Putamen (tissue), 1 donor: ENCODE results near the gene HCRT.
A peak's percentile ranks its signal among the peaks of the same experiment; 100 is the strongest.
"Not testable (repeated sequence)": the region's sequence is repeated elsewhere in the genome, so short reads cannot be mapped to it uniquely, and the experiment has no call there.

Source experiments
- DNase-seq: peaks from one replicate; pipeline ENCODE4 v3.0.0-alpha.2; 2016; ENCODE audit warnings: low spot score

The HCRT gene

DNA sequence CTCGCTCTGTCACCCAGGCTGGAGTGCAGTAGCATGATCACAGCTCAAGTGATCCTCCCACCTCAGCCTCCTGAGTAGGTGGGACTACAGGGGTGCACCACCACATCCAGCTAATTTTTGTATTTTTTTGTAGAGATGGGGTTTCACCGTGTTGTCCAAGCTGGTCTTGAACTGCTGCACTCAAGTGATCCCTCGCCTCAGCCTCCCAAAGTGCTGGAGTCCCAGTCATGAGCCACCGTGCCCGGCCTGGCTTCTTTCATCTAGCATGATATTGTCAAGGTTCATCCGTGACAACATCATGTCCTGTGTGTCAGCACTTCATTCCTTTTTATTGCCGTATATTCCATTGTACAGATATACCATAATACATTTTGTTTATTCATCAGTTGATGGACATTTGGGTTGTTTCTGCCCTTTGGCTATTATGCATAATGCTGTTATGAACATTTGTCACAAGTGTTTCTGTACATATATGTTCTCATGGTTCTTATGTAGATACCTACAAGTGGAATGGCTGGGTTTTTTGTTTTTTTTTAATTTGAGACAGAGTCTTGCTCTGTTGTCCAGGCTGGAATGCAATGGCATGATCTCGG, 12.4 kb upstream of the HCRT start:
- DNase-seq: no peak

DNA sequence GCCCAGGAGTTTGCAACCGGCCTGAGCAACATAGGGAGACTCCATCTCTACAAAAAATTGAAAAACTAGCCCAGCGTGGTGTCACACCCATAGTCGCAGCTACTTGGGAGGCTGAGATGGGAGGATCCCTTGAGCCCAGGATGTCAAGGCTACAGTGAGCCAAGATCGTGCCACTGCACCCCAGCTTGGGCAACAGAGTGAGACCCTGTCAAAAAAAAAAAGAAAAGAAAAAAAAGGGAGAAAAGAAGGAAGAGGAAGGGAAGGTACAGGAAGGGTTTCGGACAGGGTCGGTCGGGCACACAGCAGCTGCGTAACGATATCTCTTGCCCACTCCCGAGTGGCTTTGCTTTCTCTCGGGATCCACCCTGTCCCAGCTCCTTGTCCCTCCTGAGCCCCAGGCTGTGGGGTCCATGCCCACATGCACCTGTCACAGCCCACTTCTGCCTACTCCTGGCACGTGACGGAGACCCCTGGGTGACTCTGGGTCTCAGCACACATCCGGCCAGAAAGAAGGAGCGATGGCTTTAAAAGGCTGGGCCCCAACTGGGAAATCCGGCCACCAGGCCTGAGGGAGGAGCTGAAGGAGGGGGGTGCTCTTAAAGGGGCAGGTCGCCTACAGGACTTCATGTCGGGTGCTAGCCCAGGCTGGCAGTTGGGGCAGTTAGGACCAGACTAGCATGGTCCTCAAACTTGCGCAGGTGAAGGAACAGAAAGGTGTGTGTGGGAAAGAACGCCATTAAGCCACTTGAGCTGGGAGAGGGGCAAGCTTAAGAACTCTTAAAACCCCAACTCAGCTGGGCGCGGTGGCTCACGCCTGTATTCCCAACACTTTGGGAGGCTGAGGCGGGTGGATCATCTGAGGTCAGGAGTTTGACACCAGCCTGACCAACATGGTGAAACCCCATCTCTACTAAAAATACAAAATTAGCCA, 9.0 kb upstream of the HCRT start, which contains the start of gene GHDC:
Gene GHDC (minus strand): TSS at position 526 of the 931 bp plus-strand sequence. CDS start 913 bp downstream, outside the sequence.
- DNase-seq: peak; percentile 90

DNA sequence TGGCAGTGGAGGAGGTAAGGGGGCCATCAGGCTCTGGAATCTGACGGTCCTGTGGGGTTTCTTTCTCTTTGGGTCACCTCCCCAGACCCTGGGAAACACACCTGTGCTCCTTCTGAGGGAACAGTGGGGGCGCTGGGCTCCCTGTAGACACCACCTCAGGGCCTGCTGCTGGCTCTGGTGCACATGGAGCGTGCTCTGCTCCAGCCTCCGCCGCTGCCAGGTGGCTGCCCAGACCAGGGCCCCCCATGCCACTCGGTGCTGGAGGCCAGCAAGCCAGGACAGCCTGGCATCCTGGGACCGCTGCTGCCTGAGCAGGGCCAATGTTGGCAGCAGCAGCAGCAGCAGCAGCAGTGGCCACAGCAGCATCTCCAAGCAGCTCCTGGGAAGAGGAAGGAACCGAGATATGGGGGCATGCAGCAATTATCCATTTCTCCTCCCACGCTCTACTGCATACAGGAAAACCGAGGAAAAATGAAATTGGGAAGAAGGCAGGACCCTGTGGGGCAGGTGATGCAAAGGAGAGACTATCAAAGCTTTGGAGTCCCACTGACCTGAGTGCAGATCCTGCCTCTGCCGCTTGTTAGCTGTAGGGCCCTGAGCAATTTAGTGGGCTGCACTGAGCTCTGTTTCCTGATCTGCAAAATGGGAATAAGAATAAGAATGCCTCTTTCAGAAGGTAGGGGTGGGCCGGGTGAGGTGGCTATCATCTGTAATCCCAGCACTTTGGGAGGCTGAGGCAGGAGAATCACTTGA, 8.1 kb upstream of the HCRT start:
- DNase-seq: no peak

DNA sequence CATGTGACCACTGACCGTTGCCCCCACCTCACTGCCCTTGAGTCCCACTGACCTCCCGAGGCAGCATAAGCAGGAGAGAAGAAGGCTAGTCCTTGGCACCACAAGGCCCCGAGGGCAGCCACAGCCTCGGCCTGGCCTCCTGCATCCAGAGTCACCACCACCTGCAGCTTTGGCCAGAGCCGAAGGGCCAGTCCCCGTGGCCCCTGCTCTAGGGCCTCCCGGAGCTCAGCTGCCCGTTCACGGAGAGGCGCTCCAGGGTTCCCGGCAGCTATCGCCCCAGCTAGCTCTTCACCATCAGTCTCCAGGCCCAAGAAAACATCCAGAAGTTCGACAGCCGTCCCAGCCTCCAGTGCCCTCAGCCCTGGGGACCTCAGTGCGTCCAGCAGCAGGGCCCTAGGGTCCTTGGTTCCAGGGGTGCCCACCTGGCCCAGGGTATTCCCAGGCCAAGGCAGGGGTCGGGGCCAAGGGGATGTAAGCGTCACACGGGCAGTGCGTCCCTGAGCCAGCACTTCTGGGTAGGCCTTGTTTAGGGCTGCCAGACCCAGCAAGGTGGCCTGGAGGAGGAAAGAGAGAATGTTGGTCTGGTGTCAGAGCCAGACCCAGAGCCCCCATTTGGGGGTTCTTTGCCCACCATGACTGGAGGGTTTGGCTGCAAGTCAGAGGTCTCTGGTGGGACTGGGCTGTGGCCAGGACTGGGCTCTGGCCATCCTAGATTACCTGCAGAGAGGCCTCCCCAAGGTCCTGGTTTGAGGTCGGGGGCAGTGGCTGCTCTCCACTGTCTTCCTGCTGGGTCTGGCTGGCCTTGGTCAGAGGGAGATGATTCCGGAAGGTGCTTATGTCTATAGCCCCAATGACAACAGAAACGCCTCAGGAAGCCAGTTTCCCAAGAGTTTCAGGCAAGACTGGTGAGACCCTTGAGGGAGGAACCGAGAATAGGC, 7.2 kb upstream of the HCRT start:
- DNase-seq: no peak

DNA sequence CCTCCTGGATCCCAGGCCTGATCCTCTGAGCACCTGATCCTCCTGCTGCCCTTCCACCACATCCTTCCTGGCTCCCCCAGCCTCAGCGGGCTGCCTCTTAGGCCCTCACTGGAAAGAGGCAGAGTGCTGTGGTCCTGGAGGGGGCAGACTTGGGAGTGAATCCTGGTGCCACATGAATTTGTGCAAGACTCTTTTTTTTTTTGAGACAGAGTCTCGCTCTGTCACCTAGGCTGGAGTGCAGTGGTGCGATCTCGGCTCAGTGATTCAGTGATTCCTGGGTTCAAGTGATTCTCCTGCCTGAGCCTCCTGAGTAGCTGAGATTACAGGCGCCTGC, 6.0 kb upstream of the HCRT start:
- no peak for DNase-seq

DNA sequence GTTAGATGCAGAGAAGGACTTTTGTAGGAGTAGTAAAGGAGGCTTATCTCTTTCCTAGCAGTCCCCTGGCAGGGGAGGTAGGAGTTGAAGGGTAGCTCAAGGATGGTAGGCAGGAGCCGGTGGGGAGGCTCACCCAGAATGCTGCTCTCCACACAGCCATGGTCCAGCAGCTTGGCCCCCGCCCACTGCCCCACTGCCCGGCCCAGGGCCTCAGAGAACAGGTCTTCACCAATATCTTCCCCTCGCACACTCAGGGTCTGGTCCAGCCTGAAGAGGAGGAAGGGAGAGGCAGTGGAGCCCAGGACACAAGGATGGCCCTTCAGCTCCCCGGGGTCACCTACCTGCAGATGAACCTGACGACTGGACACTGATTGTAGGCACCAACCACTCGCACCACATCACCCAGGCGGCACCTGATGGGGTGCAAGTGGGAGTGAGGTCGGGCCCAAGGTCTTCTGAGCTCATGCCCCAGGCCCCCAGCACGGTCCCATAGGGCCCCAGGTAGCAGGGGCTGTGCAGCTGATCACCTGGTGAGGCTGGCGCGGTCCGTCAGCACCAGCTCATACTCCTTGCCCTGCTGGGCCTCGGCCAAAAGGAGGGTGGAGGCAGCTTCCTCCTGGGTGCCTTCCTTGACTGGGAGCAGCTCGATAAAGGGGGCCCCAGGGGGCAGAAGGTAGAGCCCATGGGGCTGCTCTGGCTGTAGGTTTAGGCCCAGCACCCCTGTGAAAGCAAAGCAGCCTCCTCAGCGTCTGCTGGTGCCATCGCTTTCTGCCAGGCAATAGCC, 5.4 kb upstream of the HCRT start:
- DNase-seq: no peak

DNA sequence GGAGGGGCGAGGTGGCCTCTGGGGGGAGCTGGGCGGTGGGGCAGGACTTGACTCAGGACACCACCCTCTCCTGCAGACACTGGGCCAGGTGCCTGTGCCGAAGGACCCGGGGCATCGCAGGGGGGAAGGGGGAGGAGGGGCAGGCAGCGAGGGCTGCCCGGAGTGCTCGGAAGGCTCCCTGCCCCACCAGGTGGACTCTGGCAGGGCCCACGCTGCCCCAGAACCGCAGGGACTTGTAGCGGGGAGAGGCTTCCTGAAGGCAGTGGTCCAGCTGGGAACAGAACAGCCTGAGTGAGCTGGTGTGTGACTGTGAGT, 4.4 kb upstream of the HCRT start:
- no peak for DNase-seq

DNA sequence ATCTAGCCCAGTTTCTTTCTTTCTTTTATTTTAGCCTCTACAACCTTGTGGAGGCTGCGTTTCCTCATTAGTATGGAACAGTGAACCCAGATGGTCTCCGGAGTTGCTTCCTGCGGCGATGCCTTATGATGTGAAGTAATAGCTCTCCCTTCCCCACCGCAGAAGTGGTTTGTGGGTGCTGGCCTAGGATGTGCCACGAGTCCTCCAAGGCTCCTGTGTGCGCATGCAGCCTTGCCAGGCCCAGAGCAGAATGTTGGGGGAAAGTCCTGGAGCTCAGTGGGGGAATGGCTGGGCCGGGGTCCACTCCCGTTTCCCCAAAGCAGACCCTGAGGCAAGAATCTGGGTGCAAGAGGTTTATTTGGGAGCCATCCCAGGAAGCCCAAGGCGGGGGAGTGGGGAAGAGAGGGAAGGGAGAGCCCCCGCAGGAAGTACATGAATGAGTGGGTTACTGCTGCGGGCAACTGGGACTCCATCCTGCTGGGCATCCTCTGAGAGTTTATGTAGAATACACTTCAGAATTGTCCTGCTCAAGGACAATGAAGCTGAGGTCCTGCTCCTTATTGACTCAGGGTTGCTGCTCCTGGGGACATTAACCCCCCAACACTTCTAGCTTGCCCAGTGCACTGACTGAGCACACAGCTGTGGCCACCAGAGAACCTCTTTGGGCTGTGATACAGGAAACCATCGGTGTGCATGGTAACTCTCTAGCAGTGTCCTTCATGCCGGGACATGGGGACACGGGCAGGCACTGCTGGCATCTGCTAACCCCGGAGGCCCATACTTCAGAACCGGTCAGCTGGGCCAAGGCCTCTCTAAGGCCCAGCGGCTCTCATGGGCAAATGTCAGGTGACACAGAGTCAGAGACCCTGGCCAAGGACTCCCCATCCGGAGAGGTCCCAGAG, 3.7 kb upstream of the HCRT start:
- no peak for DNase-seq

DNA sequence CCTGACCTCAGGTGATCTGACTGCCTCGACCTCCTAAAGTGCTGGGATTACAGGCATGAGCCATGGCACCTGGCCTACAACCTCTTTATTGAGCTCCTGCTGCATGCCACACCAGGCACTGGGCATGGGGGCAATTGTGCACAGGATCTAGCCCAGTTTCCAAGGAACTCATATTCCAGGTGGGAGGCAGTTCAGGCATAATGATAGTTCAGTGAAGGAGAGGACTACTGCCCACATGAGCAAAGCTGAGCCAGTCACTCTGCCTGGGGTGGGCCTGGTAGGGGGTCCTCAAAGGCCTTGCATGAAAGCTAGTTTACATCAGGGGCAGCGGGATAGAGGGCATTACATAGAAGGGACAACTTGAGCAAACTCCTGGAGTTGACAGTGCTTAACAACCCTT, 2.6 kb upstream of the HCRT start:
- DNase-seq: no peak

DNA sequence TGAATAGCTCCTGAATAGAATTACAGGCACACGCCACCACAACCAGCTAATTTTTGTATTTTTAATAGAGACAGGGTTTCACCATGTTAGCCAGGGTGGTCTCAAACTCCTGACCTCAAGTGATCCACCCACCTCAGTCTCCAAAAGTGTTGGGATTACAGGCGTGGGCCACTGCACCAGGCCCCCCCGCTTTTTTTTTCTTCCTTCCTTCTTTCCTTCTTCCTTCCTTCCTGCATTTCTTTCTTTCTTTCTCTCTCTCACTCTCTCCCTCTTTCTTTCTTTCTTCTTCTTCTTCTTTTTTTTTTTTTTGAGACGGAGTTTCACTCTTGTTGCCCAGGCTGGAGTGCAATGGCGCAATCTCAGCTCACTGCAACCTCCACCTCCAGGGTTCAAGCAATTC, 939 bp upstream of the HCRT start:
- not testable (repeated sequence) for DNase-seq

DNA sequence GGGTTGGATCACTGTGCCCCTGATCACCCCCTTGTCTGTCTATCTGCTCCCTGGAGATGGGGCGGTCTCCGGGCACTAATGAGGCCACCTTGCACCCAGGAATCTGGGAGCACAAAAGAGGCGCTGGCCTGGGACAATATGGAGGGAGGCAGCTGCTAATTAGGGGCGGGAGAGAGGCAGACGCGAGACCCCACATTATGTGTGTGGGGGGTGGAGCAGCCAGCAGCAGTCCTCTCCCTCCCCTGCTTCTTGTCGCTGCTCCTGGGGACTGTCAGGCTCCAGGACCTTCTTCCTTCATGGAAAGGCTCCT, 324 bp upstream of the HCRT start:
- DNase-seq: no peak

DNA sequence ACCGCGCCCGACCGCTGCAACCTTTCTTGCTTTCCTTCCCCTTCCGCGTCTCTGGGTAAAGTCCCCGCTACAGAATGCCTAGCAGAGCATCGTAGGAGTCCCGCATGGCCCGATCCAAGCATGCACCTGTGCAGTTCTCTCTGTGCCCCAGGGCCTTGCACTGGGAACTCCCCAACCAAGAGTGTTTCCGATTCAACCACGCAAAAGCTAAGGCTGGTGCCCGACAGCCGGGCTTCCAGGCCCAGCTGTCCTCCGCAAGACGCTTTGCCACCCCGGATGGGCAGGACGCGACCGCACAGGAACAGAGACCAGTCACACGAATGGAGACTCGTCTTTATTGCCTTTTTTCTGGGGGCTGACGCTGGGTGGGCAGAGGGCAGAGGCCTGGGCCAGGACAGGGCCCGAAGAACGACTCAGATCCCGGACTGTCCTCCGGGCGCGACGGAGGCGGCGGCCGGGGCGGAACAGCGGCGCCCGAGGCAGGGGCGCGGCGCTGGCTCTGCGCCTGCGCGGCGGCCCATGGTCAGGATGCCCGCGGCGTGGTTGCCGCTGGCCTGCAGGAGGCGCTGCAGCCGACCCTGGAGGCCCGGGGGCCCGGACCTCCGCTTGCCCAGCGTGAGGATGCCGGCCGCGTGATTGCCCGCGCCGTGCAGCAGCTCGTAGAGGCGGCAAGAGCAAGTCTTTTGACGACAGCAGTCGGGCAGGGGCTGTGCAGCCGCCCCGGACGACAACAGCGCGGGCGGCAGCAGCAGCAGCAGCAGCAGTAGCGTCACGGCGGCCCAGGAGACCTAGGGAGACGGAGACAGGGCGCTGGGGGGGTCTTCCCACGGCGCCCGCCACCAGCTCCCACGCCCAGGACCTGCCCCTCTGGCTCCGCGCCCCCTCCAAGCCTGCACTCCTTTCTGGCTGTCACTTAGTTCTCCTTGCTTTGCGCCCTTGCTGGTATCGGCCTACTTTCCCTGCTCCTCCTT, 1.2 kb downstream of the HCRT start:
- DNase-seq: peak; percentile 67

DNA sequence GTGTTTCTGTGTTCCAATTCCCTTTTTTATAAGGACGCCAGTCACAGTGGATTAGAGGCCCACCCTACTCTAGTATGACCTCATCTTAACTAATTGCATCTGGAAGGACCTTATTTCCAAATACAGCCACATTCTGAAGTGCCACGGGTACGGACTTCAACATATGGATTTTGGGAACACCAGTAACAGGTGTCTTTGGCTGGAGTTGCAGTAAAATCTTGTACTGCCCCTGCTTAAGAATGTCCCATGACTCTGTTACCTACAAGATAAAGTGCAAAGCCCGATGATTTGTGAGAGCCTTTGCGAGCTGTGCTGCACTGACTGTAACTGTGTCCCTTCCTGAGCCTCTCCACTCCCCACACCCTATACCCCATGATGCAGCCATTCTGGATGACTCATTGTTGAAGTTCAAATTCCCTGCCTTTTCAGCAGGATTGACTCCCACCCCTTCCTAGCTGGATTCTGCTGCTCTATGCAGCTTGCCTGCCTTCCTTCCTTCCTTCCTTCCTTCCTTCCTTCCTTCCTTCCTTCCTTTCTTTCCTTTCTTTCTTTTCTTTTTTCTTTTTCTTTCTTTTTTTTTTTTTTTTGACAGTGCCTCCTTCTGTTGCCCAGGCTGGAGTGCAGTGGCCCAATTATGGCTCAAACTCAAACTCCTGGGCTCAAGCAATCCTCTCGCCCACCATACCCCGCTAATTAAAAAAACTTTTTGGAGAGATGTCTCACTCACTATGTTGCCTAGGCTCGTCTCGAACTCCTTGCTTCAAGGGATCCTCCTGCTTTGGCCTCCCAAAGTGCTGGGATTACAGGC, 2.1 kb downstream of the HCRT start:
- DNase-seq: peak; percentile 58

DNA sequence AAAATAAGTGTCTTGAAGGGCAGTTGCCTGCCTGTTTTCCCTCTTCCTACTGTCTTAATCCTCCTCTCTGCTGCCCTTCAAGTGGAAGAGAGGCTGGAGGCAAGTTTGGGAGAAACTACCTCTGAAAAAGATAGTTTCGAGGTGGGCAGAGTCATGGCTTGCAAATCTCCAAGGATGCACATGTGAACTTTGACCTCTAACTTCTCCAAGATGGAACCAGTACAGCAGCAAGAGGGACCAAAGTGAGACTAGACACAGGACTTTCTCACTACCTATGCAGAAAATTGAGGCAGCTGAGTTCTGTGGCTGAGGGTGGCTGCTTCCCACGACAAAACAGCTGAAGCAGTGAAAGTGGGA, 3.4 kb downstream of the HCRT start:
- no peak for DNase-seq

DNA sequence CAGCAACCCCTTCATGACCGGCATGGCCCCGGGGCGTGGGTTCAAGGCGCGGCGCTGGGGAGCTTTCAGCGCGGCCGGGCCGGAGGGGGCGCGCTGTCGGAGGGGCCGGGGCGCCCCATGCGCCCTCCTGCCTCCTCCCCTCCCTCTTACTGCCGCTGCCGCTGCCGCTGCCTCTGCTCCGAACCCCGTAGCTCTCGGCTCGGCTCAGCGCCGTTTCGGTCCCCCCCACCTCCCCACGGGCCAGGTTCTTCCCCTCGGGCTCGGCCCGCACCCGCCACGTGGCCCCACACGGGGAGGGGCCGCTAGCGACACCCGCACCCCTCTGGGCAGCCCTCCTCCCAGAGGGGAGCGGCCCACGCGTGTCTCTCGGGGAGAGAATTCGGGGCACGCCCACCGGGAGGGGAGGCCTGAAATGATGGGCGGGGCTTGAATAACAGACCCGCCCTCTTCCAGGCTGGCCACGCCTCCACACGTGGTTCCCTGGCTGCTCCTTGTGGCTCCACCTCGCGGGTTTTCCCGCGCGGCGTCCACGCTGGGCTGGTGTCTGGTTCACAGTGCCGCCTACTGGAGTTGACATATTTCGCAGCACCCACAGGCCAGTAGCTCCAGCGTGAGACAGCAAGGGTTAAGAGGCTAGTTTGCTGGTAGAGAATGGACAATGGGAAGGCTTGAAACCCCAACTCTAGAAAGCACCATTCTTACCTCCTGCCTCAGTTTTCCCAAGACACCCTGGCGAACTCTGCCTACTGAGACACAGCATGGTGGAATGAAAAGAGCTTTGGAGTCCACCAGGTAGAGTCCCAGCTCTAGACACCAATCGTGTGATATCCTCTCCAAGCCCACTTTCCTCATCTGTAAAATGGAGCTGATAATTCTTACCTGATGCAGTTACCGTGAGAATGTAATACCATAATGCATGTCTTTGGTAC, 4.1 kb downstream of the HCRT start, which contains the start of gene KCNH4:
Gene KCNH4 (minus strand): TSS at position 221 of the 929 bp plus-strand sequence. CDS start 197 bp downstream, at position 24.
- peak; percentile 87 for DNase-seq

DNA sequence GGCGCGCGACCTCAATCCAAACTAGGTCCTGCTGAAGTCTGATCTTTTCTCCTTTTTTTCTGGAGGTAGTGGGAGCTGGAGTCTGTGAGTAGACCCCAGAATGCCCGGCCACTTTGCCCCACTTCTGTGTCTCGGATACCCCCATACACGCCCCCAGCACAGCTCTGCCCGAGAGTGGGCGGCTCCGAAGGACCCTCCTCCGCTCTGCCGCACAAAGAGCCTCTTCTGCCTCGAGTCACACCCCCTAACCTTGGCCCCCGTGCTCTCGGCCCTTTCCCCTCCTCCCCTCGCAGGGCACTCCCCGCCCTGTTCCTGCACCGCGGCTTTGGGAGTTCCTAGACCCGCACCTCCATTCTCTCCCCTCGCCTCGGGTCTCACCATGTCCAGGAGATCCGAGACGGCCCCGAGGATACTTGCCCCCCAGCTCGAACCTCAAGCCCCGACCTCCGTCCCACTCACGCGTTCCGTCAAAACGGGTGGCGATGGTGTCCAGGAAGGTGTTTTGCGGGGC, 4.8 kb downstream of the HCRT start:
- DNase-seq: no peak

DNA sequence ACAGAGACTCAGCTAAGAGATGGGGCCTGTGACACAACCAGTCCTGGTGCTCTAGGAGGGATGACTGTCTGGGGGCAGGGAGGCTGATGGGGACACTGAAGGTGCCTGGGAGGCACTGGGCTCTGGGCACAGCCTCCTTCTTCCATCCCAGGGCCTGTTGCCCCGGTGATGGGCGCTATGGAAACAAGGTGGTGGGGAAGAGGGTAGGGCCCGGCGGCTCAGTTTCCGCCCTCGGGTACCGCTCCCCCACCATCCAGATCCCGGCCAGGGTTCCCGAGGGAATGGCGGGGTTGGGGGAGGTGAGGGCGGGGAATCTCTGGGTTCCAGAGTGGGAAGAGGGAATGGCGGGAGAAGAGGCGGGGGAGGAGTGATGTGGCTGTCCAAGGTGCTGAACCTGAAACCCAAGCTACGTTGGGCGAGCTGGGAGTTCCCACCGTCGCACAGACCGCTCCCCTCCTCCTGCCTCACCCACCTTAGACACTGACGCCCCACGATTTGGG, 5.3 kb downstream of the HCRT start:
- DNase-seq: no peak
